Spleen (tissue), 11 donors: ENCODE data around the gene CRKL. TPM values are rescaled to one million over a fixed set of nuclear protein-coding genes. Genes with fewer than 3 reads are reported as not detected.

Source experiments
- DNase-seq: peaks from one replicate; pipeline ENCODE4 v3.0.0-alpha.2; 2020
- H3K27ac ChIP-seq, 8 donors: fragments of 200-600 bp; sonication (generic) in 7 of 8; 1 replicate in 4 of 8; 2 replicates in 4 of 8; pipeline versions ENCODE4 v1.5.0 to v1.8.0; 2016 to 2021; ENCODE audit warnings: inconsistent platforms in 4 of 8, mild to moderate bottlenecking in 4 of 8, moderate library complexity in 1 of 8
- H3K27me3 ChIP-seq, 7 donors: fragments of 200-600 bp; sonication (generic) in 6 of 7; replicated peaks in 1 of 7; 1 replicate in 4 of 7; 2 replicates in 3 of 7; pipeline versions ENCODE4 v1.5.0 to v1.8.0; 2016 to 2021; ENCODE audit warnings: inconsistent platforms in 3 of 7, mild to moderate bottlenecking in 1 of 7
- H3K36me3 ChIP-seq, 6 donors: fragments of 200-600 bp; sonication (generic) in 5 of 6; 1 replicate in 4 of 6; 2 replicates in 2 of 6; pipeline versions ENCODE4 v1.5.0 to v1.8.0; 2016 to 2021; ENCODE audit warnings: inconsistent platforms in 2 of 6
- H3K4me1 ChIP-seq, 6 donors: fragments of 200-600 bp; sonication (generic) in 5 of 6; 1 replicate in 3 of 6; 2 replicates in 3 of 6; pipeline versions ENCODE4 v1.5.0 to v1.8.0; 2016 to 2021; ENCODE audit warnings: inconsistent platforms in 3 of 6
- H3K4me3 ChIP-seq, 8 donors: fragments of 200-600 bp; sonication (generic) in 7 of 8; 1 replicate in 4 of 8; 2 replicates in 4 of 8; pipeline versions ENCODE4 v1.5.0 to v1.8.0; 2016 to 2021; ENCODE audit warnings: inconsistent platforms in 4 of 8, mild to moderate bottlenecking in 4 of 8, moderate library complexity in 2 of 8
- H3K9me3 ChIP-seq, 8 donors: fragments of 200-600 bp; sonication (generic) in 7 of 8; 1 replicate in 4 of 8; 2 replicates in 4 of 8; pipeline versions ENCODE4 v1.5.0 to v1.8.0; 2016 to 2021; ENCODE audit warnings: inconsistent platforms in 4 of 8
- CTCF ChIP-seq, 11 experiments: fragments of 200-600 bp in 7 of 11; fragments of 450-650 bp in 4 of 11; sonication (generic) in 4 of 11; IDR thresholded peaks in 8 of 11; conservative IDR thresholded peaks in 3 of 11; 1 replicate in 7 of 11; 2 replicates in 4 of 11; pipeline versions ENCODE4 v1.4.0 to v1.8.0; 2016 to 2021; ENCODE audit warnings: antibody characterized with exemption in 11 of 11, inconsistent platforms in 4 of 11, mild to moderate bottlenecking in 1 of 11
- POLR2A ChIP-seq, 3 donors: fragments of 450-650 bp; IDR thresholded peaks; one replicate each; pipeline ENCODE4 v1.5.1; 2017; ENCODE audit warnings: antibody characterized with exemption in 3 of 3, mild to moderate bottlenecking in 1 of 3
- POLR2AphosphoS5 ChIP-seq, 3 donors: sonication (generic); formaldehyde crosslinking; IDR thresholded peaks; one replicate each; pipeline ENCODE4 v1.5.1; 2017; ENCODE audit warnings: antibody characterized with exemption in 3 of 3
- WGBS, 5 donors: extraction: QIAGEN DNeasy Blood & Tissue Kit in 3 of 5; methylation state at CpG; one replicate each; pipeline versions ENCODE4 v1.1.5 to v1.1.7; 2013 to 2018; 5-methylcytosine and 5-hydroxymethylcytosine counted together
- intact Hi-C: fragments of 100-400 bp; cut with DNase I; formaldehyde crosslinking; loops from one replicate; pipeline ENCODE4 v1.15.0; 2023; ENCODE audit warnings: low total_unique reads
- polyA plus RNA-seq, 3 donors: library from polyadenylated mRNA; stranded (reverse); fragments of 200-250 nt; gene quantifications; one replicate each; pipeline ENCODE4 v1.2.1, GENCODE V29; 2013
- total RNA-seq, 7 donors: library from RNA; depleted of rRNA in 3 of 7; stranded (reverse); fragments of >200 nt in 3 of 7; fragmentation: NEBNext Ultra II Directional in 4 of 7; extraction: Animal tissue kit (Norgen Biotek cat#: 25700) in 4 of 7; gene quantifications; one replicate each; pipeline versions ENCODE4 v1.1.0 to v1.2.1, GENCODE V29; 2016 to 2021
- donor health status: healthy with polysubstance abuse.
- donor health status: DM: no; HTN: no; CAD: no; lungs with moderate emphysema.
- donor health status: DM: no; HTN: no; CAD: no.
- donor health status: Bipolar disorder and iron deficiency.
- donor health status: healthy.
- donor health status: DM: no; HTN: no; CAD: no.
- donor health status: DM: yes; HTN: yes; CAD: no.

CRKL gene
- total and polyA plus RNA-seq, 10 donors, result 11.5 to 65.3 (median 57.4) TPM

- Histone ChIP-seq H3K4me3 (no peak overlapping the region), H3K27me3 (peaks cover 0 to 16% (median 0%) of the 10 kb centered on the region in 7 donors), H3K9me3 (no peaks in the 10 kb centered on the region), H3K36me3 (peaks cover 0 to 62% (median 42%) of the 10 kb centered on the region in 6 donors), H3K27ac (no peak overlapping the region), H3K4me1 (peaks cover 0 to 43% (median 17%) of the 10 kb centered on the region in 6 donors)
- no peak for TF ChIP-seq POLR2A (IDR thresholded peaks at IDR 0.05)
- TF ChIP-seq CTCF (IDR thresholded peaks at IDR 0.05 in 8 of 11, conservative IDR thresholded peaks at IDR 0.05 in 3 of 11), result no peak
- no peak for TF ChIP-seq POLR2AphosphoS5 (IDR thresholded peaks at IDR 0.05)
- 75 to 91% (median 83%) methylated on average over 3 of the region's 3 CpGs for WGBS, 5 donors
- no peak for DNase-seq
- intact Hi-C loops, result no loop called here
Measured at GRCh38 chr22:20953342-20953608, 36.1 kb downstream of the CRKL start.

DNA sequence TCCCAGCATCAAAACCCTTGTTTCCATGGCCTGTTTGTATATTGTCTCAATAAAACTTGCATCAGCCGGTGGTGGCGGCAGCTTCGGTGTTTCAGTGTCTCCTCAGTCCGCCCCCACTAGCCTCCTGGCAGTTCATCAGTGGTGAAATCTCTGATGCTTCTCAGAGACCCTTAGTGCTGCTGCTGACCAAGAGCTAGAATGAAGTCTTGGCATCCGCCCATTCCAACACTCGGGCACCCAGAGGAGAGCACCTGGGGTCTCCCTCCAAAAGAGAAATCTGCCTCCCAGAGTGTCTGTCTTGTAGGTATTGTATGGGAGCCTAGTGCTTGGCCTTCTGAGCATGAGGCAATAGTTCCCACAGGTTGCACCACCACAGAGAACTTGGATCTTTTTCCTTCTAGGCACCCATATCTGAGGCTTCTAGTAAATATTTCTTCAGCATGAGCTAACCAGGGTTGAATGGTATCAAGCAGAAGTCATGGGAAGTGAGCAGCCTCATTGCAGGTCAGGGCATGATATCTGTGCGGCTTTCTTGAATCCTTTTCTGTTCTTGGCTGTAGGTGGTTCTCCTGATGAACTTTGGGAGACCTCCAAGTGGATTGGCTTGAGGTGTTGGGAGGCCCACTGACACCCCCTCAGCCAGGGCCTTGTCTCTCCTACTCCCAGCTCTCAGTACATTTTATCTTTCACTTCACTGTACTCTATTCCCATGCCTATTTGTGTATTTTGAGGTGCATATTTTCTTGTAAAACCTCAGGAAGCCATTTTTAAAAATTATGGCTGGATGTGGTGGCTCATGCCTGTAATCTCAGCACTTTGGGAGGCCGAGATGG lies 36.7 kb downstream of the CRKL start:
- WGBS, 5 donors, result 85 to 97% (median 90%) methylated on average over 8 of the region's 8 CpGs
- DNase-seq, result no peak
- H3K36me3 ChIP-seq, result peaks cover 0 to 57% (median 42%) of the 10 kb centered on the region in 6 donors

GRCh38 chr22:20955548-20955947 lies 38.3 kb downstream of the CRKL start:
- Histone ChIP-seq H3K4me1 (peaks cover 0 to 29% (median 20%) of the 10 kb centered on the region in 6 donors), H3K27me3 (peaks cover 0 to 31% (median 0%) of the 10 kb centered on the region in 7 donors), H3K4me3 (no peak overlapping the region), H3K9me3 (no peaks in the 10 kb centered on the region), H3K27ac (no peak overlapping the region), H3K36me3 (peaks cover 0 to 41% (median 29%) of the 10 kb centered on the region in 6 donors)
- TF ChIP-seq POLR2AphosphoS5 (IDR thresholded peaks at IDR 0.05) (no peak), CTCF (IDR thresholded peaks at IDR 0.05 in 8 of 11, conservative IDR thresholded peaks at IDR 0.05 in 3 of 11) (no peak), POLR2A (IDR thresholded peaks at IDR 0.05) (no peak)
- 72 to 88% (median 76%) methylated on average over 7 of the region's 7 CpGs for WGBS, 5 donors
- peak; percentile 39 for DNase-seq
- intact Hi-C loops, result no loop called here

More for the DNA sequence above, 36.7 kb downstream of the CRKL start:
- H3K9me3 ChIP-seq, result no peaks in the 10 kb centered on the region
- H3K27ac ChIP-seq, result no peak overlapping the region
- H3K4me3 ChIP-seq, result no peak overlapping the region
- TF ChIP-seq POLR2AphosphoS5 (IDR thresholded peaks at IDR 0.05) (peak in 1 of 3 donors; percentile 18), POLR2A (IDR thresholded peaks at IDR 0.05) (no peak)
- intact Hi-C loops, result no loop called here
- peaks cover 0 to 22% (median 0%) of the 10 kb centered on the region in 7 donors for H3K27me3 ChIP-seq
- H3K4me1 ChIP-seq, result peaks cover 0 to 40% (median 20%) of the 10 kb centered on the region in 6 donors

GRCh38 chr22:20956258-20957101 lies 39.3 kb downstream of the CRKL start:
- H3K4me1 ChIP-seq, result peaks cover 0 to 32% (median 20%) of the 10 kb centered on the region in 6 donors
- no peaks in the 10 kb centered on the region for H3K9me3 ChIP-seq
- TF ChIP-seq POLR2A (IDR thresholded peaks at IDR 0.05), result no peak
- TF ChIP-seq POLR2AphosphoS5 (IDR thresholded peaks at IDR 0.05), result peak in 1 of 3 donors; percentile 18
- WGBS, 5 donors, result 50 to 58% (median 53%) methylated on average over 13 to 27 of the region's 27 CpGs
- peaks cover 0 to 32% (median 19%) of the 10 kb centered on the region in 6 donors for H3K36me3 ChIP-seq
- intact Hi-C loops, result no loop called here
- H3K27me3 ChIP-seq, result peaks cover 0 to 31% (median 0%) of the 10 kb centered on the region in 7 donors
- H3K4me3 ChIP-seq, result peak overlapping the region; percentile 43 to 73 (median 58)
- DNase-seq, result no peak
- H3K27ac ChIP-seq, result peak overlapping the region in 4 of 8 donors; percentile 10 to 81 (median 58)
